GM21390 (cell line): ENCODE measurements around the gene TIMM23B.
"Not testable (repeated sequence)": the region's sequence is repeated elsewhere in the genome, so short reads cannot be mapped to it uniquely, and the experiment has no call there.

Experiments
- ATAC-seq: cut with Tn5 transposase; IDR thresholded peaks from one replicate; pipeline ENCODE4 v1.9.1; 2021; ENCODE audit not compliant: unreplicated experiment

Gene TIMM23B

GRCh38 chr10:49972094-49972493 is 30.2 kb downstream of the TIMM23B start:
- not testable (repeated sequence) for ATAC-seq

- not testable (repeated sequence) for ATAC-seq
Measured at GRCh38 chr10:49977756-49978155, 35.9 kb downstream of the TIMM23B start.

- not testable (repeated sequence) for ATAC-seq
Measured at GRCh38 chr10:49987207-49987606, 45.4 kb downstream of the TIMM23B start.

DNA sequence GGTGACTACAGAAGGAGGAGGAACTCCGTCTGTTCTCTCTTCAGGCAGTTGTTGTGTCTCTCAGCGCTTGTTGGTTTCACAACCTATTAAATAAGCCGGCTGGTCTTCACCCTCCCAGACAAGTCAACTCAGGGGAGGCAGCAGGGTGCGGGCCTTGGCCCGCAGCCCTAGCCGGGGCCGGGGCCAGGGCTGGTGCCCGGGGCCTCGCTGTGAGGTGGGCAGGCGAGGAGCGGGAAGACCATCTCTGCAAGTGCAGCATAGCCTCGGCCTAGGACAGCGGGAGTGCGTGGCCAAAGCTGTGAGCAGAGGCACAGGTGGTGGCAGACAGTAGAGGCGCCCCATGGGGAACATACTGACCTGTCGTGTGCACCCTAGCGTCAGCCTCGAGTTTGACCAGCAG is 46.5 kb downstream of the TIMM23B start, which contains the start of gene AGAP6:
Gene AGAP6, plus strand, starts transcription at position 31 of the 400 bp plus-strand sequence. Its CDS starts 310 bp downstream, at position 341.
- ATAC-seq, result not testable (repeated sequence)

DNA sequence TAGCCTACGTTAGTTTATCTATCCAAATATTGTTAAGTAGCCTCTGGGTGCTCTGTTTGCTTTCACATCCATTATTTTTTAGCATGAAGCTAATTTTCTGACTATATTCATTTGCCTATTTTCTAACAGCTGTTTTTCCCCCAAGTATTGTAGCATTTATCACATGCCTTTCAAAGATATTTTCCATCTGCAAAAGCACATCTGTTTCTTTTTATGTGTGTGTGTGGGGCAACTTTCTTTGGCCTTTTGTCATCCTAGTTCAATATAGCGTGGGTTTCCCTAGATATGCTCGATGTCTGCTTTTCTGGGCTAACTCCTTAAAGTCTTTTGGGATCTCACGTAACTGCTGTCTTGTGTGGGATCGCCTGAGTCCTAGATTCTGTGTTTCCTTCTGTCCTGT is 53.5 kb downstream of the TIMM23B start:
- not testable (repeated sequence) for ATAC-seq

- ATAC-seq, result not testable (repeated sequence)
Measured at GRCh38 chr10:50014024-50014423, 72.2 kb downstream of the TIMM23B start.

DNA sequence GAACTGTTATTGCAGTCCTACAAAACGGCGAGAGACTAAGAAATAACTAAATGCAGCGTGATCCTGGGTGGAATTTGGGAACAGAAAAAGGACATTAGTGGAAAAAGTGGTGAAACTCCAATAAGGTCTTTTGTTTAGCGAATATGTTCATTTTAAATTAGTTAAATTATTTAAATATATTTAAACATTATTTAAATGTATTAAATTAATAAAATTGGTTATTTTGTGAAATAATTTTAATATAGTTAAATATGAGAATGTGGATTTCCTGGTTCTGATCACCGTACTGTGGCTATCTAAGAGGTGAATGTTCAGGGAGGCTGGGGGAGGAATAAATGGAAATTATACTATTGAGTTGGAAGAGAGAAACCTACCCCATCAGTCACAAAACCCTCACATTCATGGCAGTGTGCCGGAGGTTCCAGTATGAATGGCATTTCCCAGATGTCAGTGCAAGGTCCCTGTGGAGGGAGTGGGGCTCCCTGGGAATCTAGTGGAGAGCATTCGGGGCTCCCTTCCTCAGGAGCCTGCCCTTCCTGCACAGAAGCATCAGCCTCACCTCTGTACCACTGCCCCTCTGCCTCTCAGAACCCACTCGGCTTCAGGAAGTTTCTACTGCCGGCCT is 73.9 kb downstream of the TIMM23B start:
- not testable (repeated sequence) for ATAC-seq

GRCh38 chr10:50016926-50017325 is 75.1 kb downstream of the TIMM23B start:
- not testable (repeated sequence) for ATAC-seq

GRCh38 chr10:50017646-50018045 is 75.8 kb downstream of the TIMM23B start:
- not testable (repeated sequence) for ATAC-seq

DNA sequence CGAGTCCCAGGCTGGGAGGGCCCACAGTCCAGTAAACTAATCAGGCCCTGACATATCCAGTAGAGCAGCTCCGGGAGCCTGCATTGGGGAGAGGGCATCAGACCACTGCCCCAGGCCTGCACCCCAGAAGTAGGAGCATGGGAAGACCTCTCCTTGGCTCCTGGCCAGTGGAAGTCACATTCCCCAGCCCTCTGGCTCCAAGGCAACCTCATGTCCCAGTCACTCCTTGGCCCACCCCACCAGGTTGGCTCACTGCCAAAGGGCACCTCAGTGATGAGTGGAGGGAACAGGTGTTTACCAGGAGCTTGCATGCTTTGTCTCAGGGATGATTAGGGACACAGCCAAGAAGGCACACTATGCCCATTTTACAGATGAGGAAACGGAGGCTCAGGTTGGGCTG is 77.4 kb downstream of the TIMM23B start:
- ATAC-seq, result not testable (repeated sequence)

DNA sequence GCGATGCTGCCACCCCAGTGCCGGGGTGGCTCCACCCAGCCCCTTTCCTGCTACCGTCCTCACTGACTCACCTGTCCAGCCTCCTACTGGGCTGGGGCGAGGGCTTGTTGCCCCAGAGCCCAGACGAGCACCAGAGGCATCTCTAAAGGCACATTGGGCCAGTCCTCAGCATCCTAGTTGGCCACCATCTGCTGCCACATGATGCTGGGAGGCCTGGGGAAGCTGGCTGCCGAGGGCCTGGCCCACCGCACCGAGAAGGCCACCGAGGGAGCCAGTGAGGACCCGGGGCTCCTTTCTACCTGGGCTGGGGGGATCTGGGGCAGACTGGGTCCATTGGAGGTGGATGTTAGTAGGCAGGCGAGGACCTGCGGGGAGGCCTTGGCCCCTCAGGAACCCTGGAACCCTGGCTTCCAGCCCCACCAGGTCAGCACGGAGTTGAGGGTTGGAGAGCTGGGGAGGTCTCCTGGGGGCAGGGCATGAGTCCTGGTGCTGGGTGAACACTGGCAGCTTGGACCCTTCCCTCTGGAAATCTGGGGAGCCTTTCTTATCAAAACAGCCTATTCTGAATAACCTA is 78.7 kb downstream of the TIMM23B start:
- ATAC-seq, result not testable (repeated sequence)

DNA sequence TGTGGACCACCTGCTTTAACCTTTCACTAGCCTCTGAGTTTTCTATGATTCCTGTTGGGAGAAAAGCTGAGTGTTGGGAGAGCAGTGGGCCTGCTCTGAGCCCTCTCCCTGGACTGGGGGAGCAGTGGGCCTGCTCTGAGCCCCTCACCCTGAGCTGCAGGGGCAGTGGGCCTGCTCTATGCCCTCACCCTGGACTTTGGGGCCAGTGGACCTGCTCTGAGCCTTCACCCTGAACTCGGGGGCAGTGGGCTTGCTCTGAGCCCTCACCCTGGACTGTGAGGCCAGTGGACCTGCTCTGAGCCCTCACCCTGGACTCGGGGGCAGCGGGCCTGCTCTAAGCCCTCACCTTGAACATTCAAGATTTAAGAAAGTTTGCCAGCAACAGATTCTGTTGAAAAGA is 79.8 kb downstream of the TIMM23B start:
- no peak for ATAC-seq
